GM19043 (cell line): Measurements from ENCODE around the gene OR9K2.
"Not testable (repeated sequence)": the region's sequence is repeated elsewhere in the genome, so short reads cannot be mapped to it uniquely, and the experiment has no call there.

Source experiments
- ATAC-seq: cut with Tn5 transposase; IDR thresholded peaks from one replicate; pipeline ENCODE4 v1.9.1; 2021; ENCODE audit warnings: low read depth; ENCODE audit not compliant: unreplicated experiment

The OR9K2 gene

DNA sequence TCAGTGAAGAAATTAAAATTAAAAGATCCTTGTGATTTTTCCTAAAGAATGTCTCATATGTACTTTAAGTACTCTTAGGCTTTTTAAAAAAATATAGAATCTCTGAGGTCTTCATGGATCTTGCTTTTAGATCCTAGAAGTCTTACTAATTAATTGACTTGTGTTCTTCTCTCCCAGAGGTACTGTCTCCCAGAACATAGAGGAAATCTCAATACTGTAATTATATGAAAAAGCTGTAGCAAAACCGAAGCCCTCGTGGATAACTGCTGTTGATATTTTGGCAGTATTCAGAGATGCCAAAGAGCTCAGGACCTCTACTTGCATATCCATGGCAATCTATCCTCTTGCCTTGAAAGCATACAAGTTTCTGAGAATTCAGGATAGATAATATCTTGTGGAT, at the start of gene OR9K2:
Gene OR9K2, plus strand, starts transcription at position 301 of the 400 bp plus-strand sequence. CDS start 3,429 bp downstream, outside the sequence.
- ATAC-seq, result no peak

- no peak for ATAC-seq
Observed at GRCh38 chr12:55092579-55092978, 33.6 kb upstream of the OR9K2 start.

DNA sequence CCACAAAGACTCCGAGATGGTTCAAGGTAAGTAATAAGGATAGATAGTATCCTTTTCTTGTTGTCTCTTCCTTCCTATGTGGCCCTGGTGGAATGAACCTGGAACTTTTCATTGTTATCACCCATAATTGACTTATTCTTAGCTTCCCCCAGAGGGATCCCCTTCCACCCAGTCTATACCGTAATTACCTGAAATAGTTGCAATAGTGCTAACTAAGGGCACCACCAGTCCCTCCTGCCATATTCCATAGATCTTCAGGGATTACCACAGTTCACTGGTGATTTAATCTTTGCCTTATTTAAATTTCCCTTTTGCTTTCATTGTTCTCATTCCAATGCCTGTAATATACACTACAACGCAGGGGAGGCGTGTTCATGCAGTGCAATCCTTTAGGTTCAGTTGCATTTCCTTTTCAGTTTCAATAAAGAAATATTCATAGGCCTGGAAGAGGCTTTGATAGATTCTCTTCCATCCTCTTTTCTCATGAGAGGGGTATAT, 13.8 kb upstream of the OR9K2 start:
- ATAC-seq, result no peak

- no peak for ATAC-seq
Observed at GRCh38 chr12:55116152-55116551, 10.1 kb upstream of the OR9K2 start.

- ATAC-seq, result no peak
Observed at GRCh38 chr12:55132816-55133215, 6.6 kb downstream of the OR9K2 start.

- no peak for ATAC-seq
Observed at GRCh38 chr12:55142669-55143565, 16.7 kb downstream of the OR9K2 start.

- ATAC-seq, result no peak
Observed at GRCh38 chr12:55143566-55143870, 17.3 kb downstream of the OR9K2 start.

GRCh38 chr12:55167010-55167640, 40.9 kb downstream of the OR9K2 start:
- not testable (repeated sequence) for ATAC-seq

DNA sequence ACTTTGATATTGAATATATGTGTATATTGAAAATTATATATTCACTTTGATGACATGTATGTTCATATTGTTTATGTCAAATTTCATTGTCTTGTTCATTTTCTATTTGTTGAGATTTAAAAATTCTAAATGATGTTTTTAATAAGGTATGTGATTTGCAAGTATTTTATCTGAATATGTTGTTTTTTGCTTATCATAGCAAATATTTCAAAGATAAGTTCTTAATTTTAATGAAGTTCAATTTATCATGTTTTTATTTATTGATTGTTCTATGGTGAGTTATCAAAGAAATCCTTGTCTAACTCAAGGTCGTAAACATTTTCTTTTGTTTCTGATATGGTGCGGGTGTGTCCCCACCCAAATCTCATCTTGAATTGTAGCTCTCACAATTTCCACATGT, 45.2 kb downstream of the OR9K2 start:
- no peak for ATAC-seq

- not testable (repeated sequence) for ATAC-seq
Observed at GRCh38 chr12:55171846-55172245, 45.6 kb downstream of the OR9K2 start.

DNA sequence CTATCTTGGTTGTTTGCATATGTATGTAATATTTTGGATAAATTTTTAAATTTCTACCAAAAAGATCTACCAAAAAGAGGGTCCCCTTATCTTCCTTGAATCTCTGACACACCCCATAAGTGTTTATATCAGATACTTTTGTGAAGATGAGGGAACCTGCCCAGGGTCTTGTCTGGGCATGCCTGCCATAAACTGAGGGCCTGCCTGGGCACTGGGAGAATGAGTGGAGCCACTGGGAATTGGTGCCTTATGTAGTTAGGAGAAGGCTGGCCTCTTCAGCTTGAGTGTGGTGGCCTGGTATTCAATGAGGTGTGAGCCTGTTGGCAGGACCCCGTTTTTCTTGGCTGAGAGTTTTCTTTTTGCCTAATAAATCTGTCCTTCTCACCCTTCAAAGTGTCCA, 46.5 kb downstream of the OR9K2 start:
- no peak for ATAC-seq

DNA sequence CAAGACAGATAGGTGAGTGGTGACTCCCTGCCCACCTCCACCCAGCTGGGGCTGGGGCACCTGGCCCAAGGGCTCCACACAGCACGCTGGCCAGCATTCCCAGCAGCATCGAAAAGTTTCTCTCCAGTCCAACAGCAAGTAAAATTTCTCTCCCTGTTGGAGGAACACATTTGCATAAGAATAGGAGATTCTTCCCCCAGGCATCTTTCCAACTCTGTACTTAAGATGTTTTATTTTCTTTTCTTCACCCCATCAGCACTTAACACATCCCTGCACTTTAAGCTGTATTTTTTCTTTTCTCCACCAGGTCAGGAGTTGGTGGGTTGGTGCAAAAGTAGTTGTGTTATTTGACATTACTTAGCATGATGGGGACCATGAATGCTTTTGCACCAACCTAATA, 47.2 kb downstream of the OR9K2 start:
- no peak for ATAC-seq
